ENCODE measurements around the gene INPP1. TPM values are rescaled to one million over a fixed set of nuclear protein-coding genes. Genes with fewer than 3 reads are reported as not detected.

INPP1 gene
- polyA plus RNA-seq, 1 donor (not counting 4 experiments of a cell fraction or from before 2014, with no cell fraction given) = 6.3 TPM

GRCh38 chr2:190412966-190413365 lies 69.6 kb downstream of the INPP1 start:
- no peaks in the 10 kb centered on the region for H3K36me3 ChIP-seq (ENCODE audit: control insufficient read depth in 2 of 2, extremely low read depth in 1 of 2, insufficient read depth in 2 of 2, low read length in 2 of 2)
- no peak overlapping the region for H3K9ac ChIP-seq (ENCODE audit: control insufficient read depth, extremely low read depth, insufficient read depth, low read length)
- H3K27ac ChIP-seq (ENCODE audit: control insufficient read depth, insufficient read depth, low read length) = no peak overlapping the region
- H3K4me1 ChIP-seq (ENCODE audit: control insufficient read depth, extremely low read depth, insufficient read depth, low read length) = peaks cover 22% of the 10 kb centered on the region
- H2AFZ ChIP-seq (ENCODE audit: control insufficient read depth, low read length) = no peak overlapping the region
- TF ChIP-seq CTCF (optimal IDR thresholded peaks at IDR 0.05 in 1 of 3, IDR thresholded peaks at IDR 0.05 in 1 of 3, conservative IDR thresholded peaks at IDR 0.05 in 1 of 3; ENCODE audit: extremely low read depth in 1 of 3, insufficient read depth in 2 of 3, low read length in 3 of 3) (no peak), EZH2 (IDR thresholded peaks at IDR 0.05; ENCODE audit: low read length) (no peak)
- H3K9me3 ChIP-seq (ENCODE audit: control insufficient read depth, low read depth, low read length) = no peaks in the 10 kb centered on the region
- DNase-seq (ENCODE audit: low read depth, low spot score) = no peak
- no peaks in the 10 kb centered on the region for H3K79me2 ChIP-seq (ENCODE audit: control insufficient read depth, insufficient read depth, low read length)
- H3K4me2 ChIP-seq (ENCODE audit: control insufficient read depth, extremely low read depth, insufficient read depth, low read depth, low read length) = peak overlapping the region; percentile 72
- dilution Hi-C loops (cut with MboI; ENCODE audit: extremely low pct_ligation_motif_present, low sequenced_read_pairs) = no loop called here
- peak; percentile 46 for FAIRE-seq
- no peaks in the 10 kb centered on the region for H4K20me1 ChIP-seq (ENCODE audit: control insufficient read depth, extremely low read depth, insufficient read depth, low read length)
- peaks cover 2% of the 10 kb centered on the region for H3K9me1 ChIP-seq (ENCODE audit: control insufficient read depth, extremely low read depth, insufficient read depth, low read length)
- H3K4me3 ChIP-seq (ENCODE audit: control insufficient read depth in 2 of 3, extremely low read depth in 1 of 3, insufficient read depth in 2 of 3, low read depth in 1 of 3, low read length in 3 of 3) = no peak overlapping the region
- no peaks in the 10 kb centered on the region for H3K27me3 ChIP-seq (ENCODE audit: control insufficient read depth, extremely low read depth, insufficient read depth, low read length)

- peak; percentile 49 for DNase-seq (ENCODE audit: low read depth, low spot score)
- H3K27me3 ChIP-seq (ENCODE audit: control insufficient read depth, extremely low read depth, insufficient read depth, low read length) = no peaks in the 10 kb centered on the region
- no peaks in the 10 kb centered on the region for H4K20me1 ChIP-seq (ENCODE audit: control insufficient read depth, extremely low read depth, insufficient read depth, low read length)
- no peaks in the 10 kb centered on the region for H3K9me3 ChIP-seq (ENCODE audit: control insufficient read depth, low read depth, low read length)
- dilution Hi-C loops (cut with MboI; ENCODE audit: extremely low pct_ligation_motif_present, low sequenced_read_pairs) = no loop called here
- peaks cover 2% of the 10 kb centered on the region for H3K9me1 ChIP-seq (ENCODE audit: control insufficient read depth, extremely low read depth, insufficient read depth, low read length)
- TF ChIP-seq CTCF (optimal IDR thresholded peaks at IDR 0.05 in 1 of 3, IDR thresholded peaks at IDR 0.05 in 1 of 3, conservative IDR thresholded peaks at IDR 0.05 in 1 of 3; ENCODE audit: extremely low read depth in 1 of 3, insufficient read depth in 2 of 3, low read length in 3 of 3) (peak in 1 of 3 experiments; percentile 1), EZH2 (IDR thresholded peaks at IDR 0.05; ENCODE audit: low read length) (no peak)
- no peaks in the 10 kb centered on the region for H3K79me2 ChIP-seq (ENCODE audit: control insufficient read depth, insufficient read depth, low read length)
- H3K27ac ChIP-seq (ENCODE audit: control insufficient read depth, insufficient read depth, low read length) = peak overlapping the region; percentile 19
- no peak overlapping the region for H3K9ac ChIP-seq (ENCODE audit: control insufficient read depth, extremely low read depth, insufficient read depth, low read length)
- FAIRE-seq = peak; percentile 100
- peaks cover 22% of the 10 kb centered on the region for H3K4me1 ChIP-seq (ENCODE audit: control insufficient read depth, extremely low read depth, insufficient read depth, low read length)
- no peaks in the 10 kb centered on the region for H3K36me3 ChIP-seq (ENCODE audit: control insufficient read depth in 2 of 2, extremely low read depth in 1 of 2, insufficient read depth in 2 of 2, low read length in 2 of 2)
- peak overlapping the region; percentile 72 for H3K4me2 ChIP-seq (ENCODE audit: control insufficient read depth, extremely low read depth, insufficient read depth, low read depth, low read length)
- H3K4me3 ChIP-seq (ENCODE audit: control insufficient read depth in 2 of 3, extremely low read depth in 1 of 3, insufficient read depth in 2 of 3, low read depth in 1 of 3, low read length in 3 of 3) = peak overlapping the region in 1 of 3 experiments; percentile 37
- H2AFZ ChIP-seq (ENCODE audit: control insufficient read depth, low read length) = no peak overlapping the region
These were observed 70.0 kb downstream of the INPP1 start for GRCh38 chr2:190413421-190413820.
